NOMO-1 (cell line): ENCODE results near the gene WIPF2.
A peak's percentile ranks its signal among the peaks of the same experiment; 100 is the strongest.

Experiments
- DNase-seq, 2 experiments: peaks; one replicate each; lab custom pipeline; 2025; ENCODE audit not compliant: unreplicated experiment in 2 of 2; lab: John Stamatoyannopoulos, UW

The WIPF2 gene

DNA sequence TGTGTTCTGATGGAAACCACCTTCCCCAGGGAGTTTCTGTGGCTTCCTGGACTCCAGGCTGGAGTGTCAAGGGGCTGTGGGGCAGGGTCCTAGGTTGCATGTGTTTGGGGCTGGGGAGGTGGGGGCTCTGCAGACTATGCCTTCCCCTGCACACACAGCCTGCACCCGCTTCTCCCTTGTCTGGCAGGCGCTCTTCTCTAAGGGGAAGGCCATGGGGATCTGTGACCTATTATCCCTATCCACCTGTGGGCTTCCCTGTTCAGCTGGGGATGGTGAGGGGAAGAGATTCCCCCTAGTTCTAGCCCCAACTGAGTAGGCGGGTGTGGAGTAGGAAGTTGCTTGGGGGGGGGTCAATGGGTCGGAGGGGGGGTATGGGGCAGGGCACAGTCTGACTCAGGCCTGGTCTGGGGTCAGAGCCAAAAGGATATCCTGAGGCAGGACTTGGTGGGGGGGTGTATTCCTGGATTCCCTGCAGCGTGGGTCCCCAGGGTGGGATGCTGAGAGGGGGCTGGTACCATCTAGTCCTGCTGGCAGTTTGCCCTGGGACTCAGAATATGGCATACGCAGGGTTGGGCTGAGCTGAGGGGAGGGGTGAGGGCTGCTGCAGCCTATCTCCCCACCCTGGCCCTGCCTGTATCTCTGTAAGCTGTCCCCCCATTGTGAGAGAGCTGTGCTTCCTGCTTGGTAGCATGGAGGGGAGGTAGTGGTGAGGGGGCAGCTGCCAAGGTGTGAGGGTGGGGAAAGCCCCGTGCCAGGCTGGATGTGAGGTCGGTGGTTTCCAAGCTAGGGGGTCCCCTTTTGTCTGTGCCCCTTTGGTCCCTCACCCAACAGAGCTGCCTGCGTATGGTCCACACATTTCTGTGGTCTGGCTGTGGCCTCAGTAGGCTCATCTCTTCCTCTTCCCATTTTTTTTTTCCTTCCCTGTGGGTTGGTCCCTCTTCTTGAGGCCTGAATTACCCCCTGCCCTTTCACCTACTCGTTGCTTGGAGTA is 104.6 kb downstream of the WIPF2 start:
- no peak for DNase-seq

GRCh38 chr17:40325156-40326013 is 106.3 kb downstream of the WIPF2 start:
- DNase-seq = no peak

GRCh38 chr17:40326014-40326831 is 107.1 kb downstream of the WIPF2 start:
- peak in 1 of 2 experiments; percentile 33 for DNase-seq

DNA sequence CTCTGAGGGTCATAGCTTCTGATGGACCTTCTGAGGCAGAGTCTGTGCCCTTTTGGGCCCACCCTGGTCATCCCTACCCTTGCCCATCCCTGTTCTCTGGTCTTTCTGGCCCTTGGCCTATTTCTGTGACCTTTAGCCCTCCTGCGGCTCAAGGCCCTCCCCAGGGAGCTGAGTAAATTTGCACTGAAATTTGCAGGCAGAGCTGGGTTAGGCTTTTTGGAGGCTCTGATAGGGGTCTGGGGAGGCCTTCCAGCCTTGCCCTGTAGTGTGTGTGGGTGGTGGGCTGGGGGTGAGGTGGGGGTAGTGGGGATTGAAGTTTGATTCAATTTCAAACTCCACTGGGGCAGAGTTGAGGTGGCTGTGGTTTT is 107.7 kb downstream of the WIPF2 start:
- DNase-seq = no peak

DNA sequence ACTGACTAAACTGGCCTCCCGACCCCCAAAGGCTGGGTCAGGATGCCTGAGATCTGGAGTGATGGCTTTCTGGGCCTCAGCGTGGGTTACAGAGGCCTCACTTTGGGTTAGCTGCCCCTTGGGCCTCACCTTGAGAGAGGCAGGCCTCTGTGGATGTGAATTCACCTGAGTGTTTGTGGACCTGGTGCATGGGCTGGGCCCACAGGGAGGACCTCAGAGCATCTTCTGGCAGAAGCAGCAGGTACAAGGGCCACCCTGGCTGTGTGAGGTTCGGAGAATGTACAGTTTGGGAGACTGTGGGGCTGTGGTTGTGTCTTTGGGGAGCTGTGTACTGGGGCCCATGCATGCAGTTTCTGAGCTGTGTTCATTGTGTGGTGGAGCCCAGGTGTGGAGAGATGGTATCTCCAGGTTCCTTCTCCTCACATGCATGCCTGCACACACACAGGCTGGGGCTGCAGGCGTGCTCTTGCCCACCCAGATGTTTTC is 108.2 kb downstream of the WIPF2 start:
- no peak for DNase-seq

GRCh38 chr17:40327735-40328385 is 108.8 kb downstream of the WIPF2 start:
- DNase-seq = no peak

DNA sequence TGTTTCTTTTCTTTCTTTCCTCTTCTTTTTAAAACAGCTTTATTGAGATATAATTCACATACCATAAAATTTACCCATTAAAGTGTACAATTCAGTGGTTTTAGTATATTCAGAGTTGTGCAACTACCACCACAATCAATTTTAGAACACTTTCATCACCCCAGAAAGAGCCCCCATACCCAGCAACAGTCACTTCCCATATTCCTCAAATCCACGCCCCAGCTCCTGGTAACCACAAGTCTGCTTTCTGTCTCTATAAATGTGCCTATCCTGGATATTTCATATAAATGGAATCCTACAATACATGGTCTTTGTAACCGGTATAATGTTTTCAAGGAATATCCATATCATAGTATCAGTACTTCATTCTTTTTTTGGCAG is 109.3 kb downstream of the WIPF2 start:
- peak in 1 of 2 experiments; percentile 41 for DNase-seq

DNA sequence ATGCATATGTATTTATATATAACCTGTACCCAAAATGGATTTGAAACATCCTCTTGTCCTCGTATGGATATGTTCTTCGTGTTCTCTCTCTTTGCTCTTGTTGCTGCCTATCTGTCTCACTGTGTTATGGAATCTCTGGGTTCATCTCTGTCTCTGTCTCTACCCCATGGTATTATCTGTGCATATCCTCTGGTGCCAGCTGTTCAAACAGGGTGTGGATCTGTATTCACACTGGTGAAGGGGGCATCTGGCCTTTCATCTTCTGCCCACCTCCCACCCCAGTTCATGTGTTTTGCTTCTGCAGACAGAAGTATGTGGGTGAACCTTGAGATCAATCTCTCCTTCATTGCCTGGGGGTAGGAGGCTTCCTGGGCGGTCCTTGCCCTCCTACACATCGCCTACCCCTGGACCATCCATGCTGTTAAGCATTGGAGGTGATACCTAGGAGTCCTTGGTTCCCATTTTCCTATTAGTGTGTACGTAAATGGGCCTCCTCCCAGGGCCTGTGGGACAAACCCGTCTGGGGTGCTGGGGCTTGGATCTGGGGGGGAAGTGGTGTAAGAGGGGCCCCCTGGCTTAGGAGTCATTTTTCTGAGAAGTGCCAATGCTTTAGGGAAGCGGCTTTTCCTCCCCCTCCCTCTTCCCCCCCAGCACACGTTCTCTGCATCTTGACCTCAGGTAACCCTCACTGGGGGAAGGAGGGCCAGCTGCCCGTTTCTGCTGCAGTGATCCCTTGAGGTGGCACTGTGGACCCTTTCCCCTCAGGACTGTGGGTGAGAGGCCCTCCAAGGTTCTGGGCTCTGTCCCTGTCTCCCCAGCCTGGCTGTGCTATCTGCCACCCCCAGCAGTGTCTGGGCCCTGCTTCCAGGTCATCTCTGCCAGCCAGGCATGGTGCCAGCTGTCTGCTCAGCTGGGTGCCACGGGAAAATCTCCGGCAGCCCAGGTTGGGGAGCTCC is 111.0 kb downstream of the WIPF2 start:
- DNase-seq = peak; percentile 52 to 81

DNA sequence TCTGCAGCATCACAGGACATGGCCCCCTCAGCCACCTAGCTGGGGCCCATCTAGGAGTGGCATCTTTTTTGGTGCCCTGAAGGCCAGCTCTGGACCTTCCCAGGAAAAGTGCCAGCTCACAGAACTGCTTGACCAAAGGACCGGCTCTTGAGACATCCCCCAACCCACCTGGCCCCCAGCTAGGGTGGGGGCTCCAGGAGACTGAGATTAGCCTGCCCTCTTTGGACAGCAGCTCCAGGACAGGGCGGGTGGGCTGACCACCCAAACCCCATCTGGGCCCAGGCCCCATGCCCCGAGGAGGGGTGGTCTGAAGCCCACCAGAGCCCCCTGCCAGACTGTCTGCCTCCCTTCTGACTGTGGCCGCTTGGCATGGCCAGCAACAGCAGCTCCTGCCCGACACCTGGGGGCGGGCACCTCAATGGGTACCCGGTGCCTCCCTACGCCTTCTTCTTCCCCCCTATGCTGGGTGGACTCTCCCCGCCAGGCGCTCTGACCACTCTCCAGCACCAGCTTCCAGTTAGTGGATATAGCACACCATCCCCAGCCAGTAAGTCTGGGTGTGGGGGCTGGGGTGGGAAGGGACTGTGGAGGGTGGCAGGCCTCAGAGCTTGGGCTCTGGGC is 111.9 kb downstream of the WIPF2 start:
- DNase-seq = no peak

GRCh38 chr17:40331743-40332641 is 112.9 kb downstream of the WIPF2 start:
- no peak for DNase-seq
